K562 (cell line): ENCODE measurements around the gene MYO15B. TPM values are rescaled to one million over a fixed set of nuclear protein-coding genes. Genes with fewer than 3 reads are reported as not detected.

ENCODE experiments used
- ATAC-seq: fragments of 200-7000 bp; cut with Tn5 transposase; 3 replicates; pipeline ENCODE4 v1.9.1; 2020; ENCODE audit warnings: moderate library complexity
- BruUV-seq: library from RNA; stranded (reverse); fragments of 400-500 nt; replicated peaks from 2 replicates; lab custom pipeline; 2021; lab: Mats Ljungman, UMichigan
- CTCF ChIA-PET: fragments of 300-600 bp; formaldehyde crosslinking; extraction: SDS; loops from one replicate; lab custom pipeline; 2021; ENCODE audit warnings: low intra/inter-chr PET ratio; lab: Yijun Ruan, JAX
- POLR2A ChIA-PET: fragments of 300-600, 350-650 bp; sonication (Branson Sonifier 250); formaldehyde crosslinking; extraction: SDS; loops from one replicate; lab custom pipeline; 2021; ENCODE audit warnings: antibody characterized with exemption, inconsistent platforms; lab: Yijun Ruan, JAX
- DNase-seq, 4 experiments: peaks; one replicate each; pipeline versions ENCODE4 v3.0.0 to v3.0.0-alpha.2; 2011 to 2018; ENCODE audit warnings: low spot score in 3 of 4, mixed read lengths in 3 of 4; ENCODE audit errors: extremely low read depth in 1 of 4
- FAIRE-seq: peaks from 2 replicates; lab custom pipeline; 2011; peaks lifted over from hg19 to GRCh38; lab: Jason Lieb, UNC
- H2AFZ ChIP-seq: 2 replicates; pipeline ENCODE4 v1.6.0; 2011; ENCODE audit warnings: low read depth, low read length, control low read depth, inconsistent platforms
- H3K27ac ChIP-seq: fragments of 200-600 bp; 3 replicates; pipeline ENCODE4 v1.8.0; 2011; ENCODE audit warnings: low read depth, mild to moderate bottlenecking, control low read depth, inconsistent platforms, low read length, moderate library complexity, mixed read lengths; ENCODE audit errors: extremely low read depth
- H3K27me3 ChIP-seq, 2 experiments: fragments of 300-600 bp in 1 of 2; 2 replicates in 1 of 2; 3 replicates in 1 of 2; pipeline versions ENCODE4 v1.6.0 to v1.8.0; 2011; ENCODE audit warnings: inconsistent platforms in 2 of 2, low read length in 2 of 2, mild to moderate bottlenecking in 1 of 2, mixed read lengths in 1 of 2, moderate library complexity in 1 of 2; ENCODE audit not compliant: control insufficient read depth in 2 of 2, insufficient read depth in 2 of 2
- H3K36me3 ChIP-seq: fragments of 300-600 bp; 3 replicates; pipeline ENCODE4 v1.8.0; 2011; ENCODE audit warnings: mild to moderate bottlenecking, low read length, inconsistent platforms; ENCODE audit not compliant: control insufficient read depth, insufficient read depth
- H3K4me1 ChIP-seq, 2 experiments: fragments of 200-600 bp in 1 of 2; replicated peaks in 1 of 2; 2 replicates in 1 of 2; 3 replicates in 1 of 2; pipeline versions ENCODE4 v1.5.1 to v1.8.0; 2011; ENCODE audit warnings: inconsistent platforms in 2 of 2, low read length in 2 of 2, mild to moderate bottlenecking in 1 of 2, mixed read lengths in 1 of 2, moderate library complexity in 1 of 2; ENCODE audit not compliant: control insufficient read depth in 2 of 2, insufficient read depth in 2 of 2
- H3K4me2 ChIP-seq: 2 replicates; pipeline ENCODE4 v1.6.1; 2011; ENCODE audit warnings: low read length, control low read depth, inconsistent platforms, mixed read lengths; ENCODE audit not compliant: insufficient read depth
- H3K4me3 ChIP-seq: fragments of 200-600 bp; sonication (generic), shearing (Covaris generic); 2 replicates; pipeline ENCODE4 v1.5.1; 2016; ENCODE audit warnings: control low read depth, inconsistent platforms
- H3K79me2 ChIP-seq: fragments of 200-600 bp; 3 replicates; pipeline ENCODE4 v1.8.0; 2011; ENCODE audit warnings: low read length, inconsistent platforms; ENCODE audit not compliant: control insufficient read depth, insufficient read depth
- H3K9ac ChIP-seq, 2 experiments: 2 replicates each; pipeline versions ENCODE4 v1.6.0 to v1.6.1; 2011; ENCODE audit warnings: low read depth in 2 of 2, low read length in 2 of 2, control low read depth in 1 of 2, inconsistent platforms in 1 of 2, mild to moderate bottlenecking in 1 of 2, mixed read lengths in 1 of 2; ENCODE audit not compliant: insufficient read depth in 1 of 2
- H3K9me1 ChIP-seq: one replicate; pipeline ENCODE4 v1.6.0; 2011; ENCODE audit warnings: inconsistent platforms, mild to moderate bottlenecking, low read length, moderate library complexity; ENCODE audit not compliant: control insufficient read depth, insufficient read depth
- H3K9me3 ChIP-seq: replicated peaks from 2 replicates; pipeline ENCODE4 v1.5.1; 2011; ENCODE audit warnings: low read depth, low read length, inconsistent platforms; ENCODE audit not compliant: control insufficient read depth, insufficient read depth
- H4K20me1 ChIP-seq: replicated peaks from 2 replicates; pipeline ENCODE4 v1.6.1; 2011; ENCODE audit warnings: low read length, inconsistent platforms, mixed read lengths; ENCODE audit not compliant: control insufficient read depth, insufficient read depth
- BACH1 ChIP-seq: fragments of 200-800 bp; sonication (Bioruptor generic); IDR thresholded peaks from 2 replicates; pipeline ENCODE4 v1.6.1; 2016; ENCODE audit warnings: missing genetic modification characterization, missing compliant biosample characterization
- BRD9 ChIP-seq: fragments of 450-650 bp; IDR thresholded peaks from 2 replicates; pipeline ENCODE4 v1.6.1; 2018; ENCODE audit warnings: low read depth; ENCODE audit not compliant: partially characterized antibody
- ELF1 ChIP-seq: fragments of 200-800 bp; sonication (Bioruptor generic); IDR thresholded peaks from 2 replicates; pipeline ENCODE4 v1.6.1; 2016; ENCODE audit warnings: missing genetic modification characterization, missing compliant biosample characterization
- GABPB2 ChIP-seq: fragments of 250-450 bp; sonication (Bioruptor Pico); conservative IDR thresholded peaks from 2 replicates; pipeline ENCODE4 v1.5.1; 2021; ENCODE audit warnings: mild to moderate bottlenecking
- HNRNPUL1 ChIP-seq: fragments of 200-400 bp; formaldehyde crosslinking; IDR thresholded peaks from 2 replicates; pipeline ENCODE4 v1.6.1; 2017; ENCODE audit warnings: low read length
- KHSRP ChIP-seq: fragments of 450-650 bp; IDR thresholded peaks from 2 replicates; pipeline ENCODE4 v1.6.1; 2017
- OTX1 ChIP-seq: fragments of 450-650 bp; formaldehyde crosslinking; IDR thresholded peaks from 2 replicates; pipeline ENCODE4 v1.4.0; 2022; ENCODE audit warnings: mild to moderate bottlenecking
- PHB ChIP-seq: fragments of 250-450 bp; sonication (Bioruptor Pico); IDR thresholded peaks from 2 replicates; pipeline ENCODE4 v1.5.0; 2021
- PPARD ChIP-seq: fragments of 250-450 bp; sonication (Bioruptor Pico); IDR thresholded peaks from 2 replicates; pipeline ENCODE4 v1.8.0; 2022; ENCODE audit warnings: inconsistent platforms, mild to moderate bottlenecking, moderate library complexity
- PRMT5 ChIP-seq: sonication (generic); formaldehyde crosslinking; IDR thresholded peaks from 2 replicates; pipeline ENCODE4 v1.5.0; 2020; ENCODE audit warnings: missing genetic modification reagents
- SNAPC5 ChIP-seq: fragments of 250-450 bp; sonication (Bioruptor Pico); IDR thresholded peaks from 2 replicates; pipeline ENCODE4 v1.8.0; 2021; ENCODE audit warnings: moderate library complexity, mild to moderate bottlenecking, inconsistent platforms
- ZFP30 ChIP-seq: fragments of 250-450 bp; sonication (Bioruptor Pico); IDR thresholded peaks from 2 replicates; pipeline ENCODE4 v1.8.0; 2022; ENCODE audit warnings: moderate library complexity, mild to moderate bottlenecking, inconsistent platforms, borderline replicate concordance
- WGBS: fragments of 100-300 bp; shearing (Covaris generic); methylation state at CpG from one replicate; pipeline ENCODE4 v1.1.6; 2016; ENCODE audit warnings: low coverage, mixed read lengths; ENCODE audit not compliant: insufficient coverage; ENCODE audit errors: missing lambda C conversion rate; 5-methylcytosine and 5-hydroxymethylcytosine counted together
- in situ Hi-C: fragments of 300-500 bp; cut with MboI; formaldehyde crosslinking; loops from 4 replicates; pipeline ENCODE4 v1.15.0; 2018; ENCODE audit warnings: inconsistent platforms, mixed read lengths
- intact Hi-C: fragments of 100-400 bp; cut with micrococcal nuclease; formaldehyde crosslinking; loops from 2 replicates; pipeline ENCODE4 v1.14.2; 2022
- polyA plus RNA-seq, 8 experiments: library from polyadenylated mRNA; depleted of rRNA in 4 of 8; stranded (reverse) in 5 of 8; unstranded in 3 of 8; fragments of >200 nt; fragmentation: Nextera tagmentation in 2 of 8; fragmentation: Illumina TruSeq in 1 of 8; extraction: Ambion mirVana in 2 of 8; extraction: Trizol in 1 of 8; gene quantifications; 2 replicates each; pipeline versions ENCODE4 v1.2.1 to v1.2.3, GENCODE V29; 2011 to 2014; ENCODE audit warnings: inconsistent platforms in 1 of 8, missing spikeins in 1 of 8
- total RNA-seq, 7 experiments: library from RNA; depleted of rRNA in 6 of 7; stranded (reverse); fragments of >200 nt in 6 of 7; fragmentation: Illumina TruSeq in 2 of 7; extraction: Trizol in 2 of 7; gene quantifications; 2 replicates each; pipeline versions ENCODE4 v1.2.1 to v1.2.3, GENCODE V29; 2011 to 2021; ENCODE audit warnings: low replicate concordance in 1 of 7

Gene MYO15B
- total and polyA plus RNA-seq, 9 of the 15 experiments (the other 6 are each of a cell fraction or from before 2014, with no cell fraction given) = 0.05 to 3.1 (median 0.83) TPM; not detected in 2

DNA sequence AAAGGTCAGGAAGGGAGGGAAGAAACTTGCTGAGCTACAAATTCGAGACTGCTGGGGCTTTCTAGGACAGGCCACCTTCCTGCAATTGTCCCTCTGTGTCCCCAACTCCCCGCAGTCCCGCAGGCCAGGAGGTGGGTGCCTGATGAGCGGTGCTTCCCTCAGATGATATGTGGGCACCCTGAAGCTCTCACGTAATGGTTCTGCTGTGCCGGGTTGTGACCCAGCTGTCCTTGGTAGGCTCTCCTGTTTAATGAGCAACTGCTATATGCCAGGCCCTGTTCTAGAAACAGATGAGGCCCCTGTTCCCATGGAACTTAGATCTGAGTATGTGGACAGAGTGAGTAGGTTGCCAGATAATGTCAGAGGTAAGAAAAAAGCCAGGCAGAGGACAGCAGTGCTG is 22.0 kb upstream of the MYO15B start:
- no peak overlapping the region for H3K4me3 ChIP-seq
- POLR2A ChIA-PET = interaction anchor here (0.8 to 1.7 kb wide), 2 partner anchors 13 to 17 kb away, joined by 3 to 5 read pairs; no protein-coding TSS in a partner anchor
- no peaks in the 10 kb centered on the region for H3K9me3 ChIP-seq
- DNase-seq = no peak
- no peak for FAIRE-seq
- CTCF ChIA-PET = no interaction called here
- H3K4me2 ChIP-seq = no peak overlapping the region
- no peaks in the 10 kb centered on the region for H3K27me3 ChIP-seq
- peaks cover 1 to 21% of the 10 kb centered on the region in 2 experiments; a peak in 3 of 5 replicates for H3K4me1 ChIP-seq
- ATAC-seq = no peak
- in situ Hi-C loops (no loop called here), intact Hi-C loops (no loop called here)
- H3K36me3 ChIP-seq = peaks cover 13% of the 10 kb centered on the region; the same call in 1 of the 3 replicates
- H3K79me2 ChIP-seq = no peaks in the 10 kb centered on the region
- no peaks in the 10 kb centered on the region for H4K20me1 ChIP-seq
- 71% methylated on average over 6 of the region's 6 CpGs for WGBS
- no peak overlapping the region for H2AFZ ChIP-seq
- no TSS peak for BruUV-seq
- TF ChIP-seq BRD9 (no peak), PHB (CRISPR knock-in tag) (no peak), KHSRP (no peak), PRMT5 (no peak), ZFP30 (no peak), ELF1 (tag) (no peak), PPARD (CRISPR knock-in tag) (no peak), SNAPC5 (no peak), HNRNPUL1 (no peak), BACH1 (tag) (no peak), GABPB2 (CRISPR knock-in tag) (no peak), OTX1 (no peak)
- H3K9ac ChIP-seq = no peak overlapping the region; a peak in 1 of 4 replicates
- H3K9me1 ChIP-seq = no peaks in the 10 kb centered on the region
- H3K27ac ChIP-seq = no peak overlapping the region
